ENCODE measurements around the gene ADGRG3.

The ADGRG3 gene

GRCh38 chr16:57639172-57639887 lies 28.8 kb upstream of the ADGRG3 start:
- no peak for TF ChIP-seq CTCF (conservative IDR thresholded peaks at IDR 0.05)
- TF ChIP-seq ZFX (IDR thresholded peaks at IDR 0.05): no peak
- H3K27ac ChIP-seq: no peak overlapping the region

GRCh38 chr16:57640185-57640584 lies 27.9 kb upstream of the ADGRG3 start:
- no peak overlapping the region for H3K27ac ChIP-seq
- TF ChIP-seq CTCF (conservative IDR thresholded peaks at IDR 0.05) (no peak), ZFX (IDR thresholded peaks at IDR 0.05) (no peak)

- H3K27ac ChIP-seq: no peak overlapping the region
- TF ChIP-seq ZFX (IDR thresholded peaks at IDR 0.05) (no peak), CTCF (conservative IDR thresholded peaks at IDR 0.05) (no peak)
Measured at GRCh38 chr16:57640612-57641011, 27.5 kb upstream of the ADGRG3 start.

GRCh38 chr16:57642160-57643135 lies 25.7 kb upstream of the ADGRG3 start:
- TF ChIP-seq ZFX (IDR thresholded peaks at IDR 0.05) (no peak), CTCF (conservative IDR thresholded peaks at IDR 0.05) (no peak)
- H3K27ac ChIP-seq: no peak overlapping the region

GRCh38 chr16:57643147-57643874 lies 24.8 kb upstream of the ADGRG3 start:
- H3K27ac ChIP-seq: no peak overlapping the region
- TF ChIP-seq ZFX (IDR thresholded peaks at IDR 0.05) (no peak), CTCF (conservative IDR thresholded peaks at IDR 0.05) (no peak)

GRCh38 chr16:57643910-57644309 lies 24.2 kb upstream of the ADGRG3 start:
- TF ChIP-seq CTCF (conservative IDR thresholded peaks at IDR 0.05): no peak
- no peak overlapping the region for H3K27ac ChIP-seq
